Measurements from ENCODE around the gene RBM18.
A peak's percentile ranks its signal among the peaks of the same experiment; 100 is the strongest.

The RBM18 gene, protein sequence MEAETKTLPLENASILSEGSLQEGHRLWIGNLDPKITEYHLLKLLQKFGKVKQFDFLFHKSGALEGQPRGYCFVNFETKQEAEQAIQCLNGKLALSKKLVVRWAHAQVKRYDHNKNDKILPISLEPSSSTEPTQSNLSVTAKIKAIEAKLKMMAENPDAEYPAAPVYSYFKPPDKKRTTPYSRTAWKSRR

DNA sequence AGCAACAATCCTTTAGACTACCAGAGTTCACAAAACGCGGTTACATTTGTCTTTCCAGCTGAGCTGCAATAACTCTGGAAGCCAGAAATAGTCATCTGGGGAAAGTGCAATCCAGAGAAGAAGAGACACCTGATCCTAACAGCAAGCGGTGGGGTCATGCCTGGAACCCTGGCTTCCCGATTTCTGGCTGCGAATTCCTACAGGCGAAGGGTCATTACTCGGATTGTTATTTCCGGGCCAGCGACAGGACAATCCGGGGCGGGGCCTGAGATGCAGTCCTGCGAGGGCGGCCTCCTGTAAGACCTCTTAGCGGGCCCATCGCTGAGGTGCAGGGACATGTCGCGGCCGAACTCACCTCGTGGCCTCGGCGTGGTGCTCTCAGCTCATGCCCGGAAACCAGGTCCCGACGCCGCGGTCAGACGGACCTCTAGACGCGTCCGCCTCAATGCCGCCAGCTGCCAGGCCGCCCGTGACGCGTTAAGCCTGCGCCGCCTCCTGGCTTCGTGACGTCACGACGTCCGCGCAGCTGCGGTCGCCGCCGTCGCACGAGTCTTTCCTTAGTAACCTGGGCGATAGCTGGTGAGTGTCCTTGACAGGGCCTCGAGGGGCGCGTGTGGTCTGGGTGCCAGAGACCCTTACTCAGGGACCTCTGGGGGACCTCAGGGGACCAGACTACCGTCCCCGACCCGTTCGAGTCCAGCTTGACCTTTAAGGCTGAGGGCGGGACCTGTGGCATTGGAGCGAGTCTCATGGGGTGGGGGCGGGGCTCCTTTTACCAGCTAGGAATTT, at the start of gene RBM18, which contains the start of gene MRRF:
Gene RBM18 (minus strand): TSS at position 481 of the 789 bp plus-strand sequence. CDS start 3,348 bp downstream, outside the sequence.
Gene MRRF (plus strand): TSS at position 523 of the 789 bp plus-strand sequence. CDS start 6,010 bp downstream, outside the sequence.
- Histone ChIP-seq H3K36me3 (ENCODE audit: control insufficient read depth, insufficient read depth, low read length) (peaks cover 17% of the 10 kb centered on the region), H3K9me3 (ENCODE audit: control insufficient read depth, insufficient read depth, low read length) (no peaks in the 10 kb centered on the region), H3K27ac (ENCODE audit: low read depth, low read length) (peak within 1 kb of the TSS; percentile 98), H3K4me3 (ENCODE audit: low read depth, low read length) (peak within 1 kb of the TSS; percentile 88), H3K27me3 (ENCODE audit: control insufficient read depth, insufficient read depth, low read length) (no peaks in the 10 kb centered on the region), H3K4me1 (ENCODE audit: control insufficient read depth, insufficient read depth, low read length) (0 out of 2 replicates have a peak, but pooled peaks cover 3% of the 10 kb centered on the region), H3K9ac (ENCODE audit: low read depth, low read length) (peak within 1 kb of the TSS; percentile 90)

GRCh38 chr9:122314165-122314564, 49.5 kb upstream of the RBM18 start:
- no peak overlapping the region for H3K9ac ChIP-seq (ENCODE audit: low read depth, low read length)
- H3K27ac ChIP-seq (ENCODE audit: low read depth, low read length), result no peak overlapping the region
- H3K4me1 ChIP-seq (ENCODE audit: control insufficient read depth, insufficient read depth, low read length), result no peaks in the 10 kb centered on the region
- peaks cover 54% of the 10 kb centered on the region for H3K36me3 ChIP-seq (ENCODE audit: control insufficient read depth, insufficient read depth, low read length)
- no peak overlapping the region for H3K4me3 ChIP-seq (ENCODE audit: low read depth, low read length)
- H3K9me3 ChIP-seq (ENCODE audit: control insufficient read depth, insufficient read depth, low read length), result no peaks in the 10 kb centered on the region
- no peaks in the 10 kb centered on the region for H3K27me3 ChIP-seq (ENCODE audit: control insufficient read depth, insufficient read depth, low read length)

- H3K4me1 ChIP-seq (ENCODE audit: control insufficient read depth, insufficient read depth, low read length), result no peaks in the 10 kb centered on the region
- H3K9ac ChIP-seq (ENCODE audit: low read depth, low read length), result no peak overlapping the region
- peaks cover 51% of the 10 kb centered on the region for H3K36me3 ChIP-seq (ENCODE audit: control insufficient read depth, insufficient read depth, low read length)
- no peak overlapping the region for H3K4me3 ChIP-seq (ENCODE audit: low read depth, low read length)
- H3K9me3 ChIP-seq (ENCODE audit: control insufficient read depth, insufficient read depth, low read length), result no peaks in the 10 kb centered on the region
- no peak overlapping the region for H3K27ac ChIP-seq (ENCODE audit: low read depth, low read length)
- no peaks in the 10 kb centered on the region for H3K27me3 ChIP-seq (ENCODE audit: control insufficient read depth, insufficient read depth, low read length)
Measured at GRCh38 chr9:122309861-122310260, 45.2 kb upstream of the RBM18 start.

DNA sequence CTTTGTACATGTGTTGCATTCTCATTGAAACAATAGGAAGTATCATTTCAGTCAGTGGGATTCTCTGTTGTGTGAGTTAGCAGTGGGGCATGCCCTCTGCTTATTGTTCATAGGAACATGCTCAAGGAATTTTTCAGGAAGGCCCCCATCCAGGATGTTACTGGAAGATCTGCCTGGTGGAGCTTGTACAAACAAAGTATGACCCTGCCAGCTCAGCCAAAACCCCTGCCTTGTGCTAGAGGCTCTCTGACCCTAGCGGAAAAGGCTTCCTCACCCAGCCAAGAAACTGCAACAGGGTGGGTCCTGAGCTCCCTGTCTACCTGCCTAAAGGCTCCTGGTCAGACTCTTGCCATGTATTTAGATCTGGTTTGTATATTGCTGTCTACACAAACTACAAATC, 43.3 kb upstream of the RBM18 start:
- Histone ChIP-seq H3K4me3 (ENCODE audit: low read depth, low read length) (no peak overlapping the region), H3K9me3 (ENCODE audit: control insufficient read depth, insufficient read depth, low read length) (no peaks in the 10 kb centered on the region), H3K9ac (ENCODE audit: low read depth, low read length) (no peak overlapping the region), H3K4me1 (ENCODE audit: control insufficient read depth, insufficient read depth, low read length) (no peaks in the 10 kb centered on the region), H3K27me3 (ENCODE audit: control insufficient read depth, insufficient read depth, low read length) (no peaks in the 10 kb centered on the region), H3K27ac (ENCODE audit: low read depth, low read length) (no peak overlapping the region), H3K36me3 (ENCODE audit: control insufficient read depth, insufficient read depth, low read length) (peaks cover 37% of the 10 kb centered on the region)

GRCh38 chr9:122307061-122307460, 42.4 kb upstream of the RBM18 start:
- no peak overlapping the region for H3K9ac ChIP-seq (ENCODE audit: low read depth, low read length)
- H3K36me3 ChIP-seq (ENCODE audit: control insufficient read depth, insufficient read depth, low read length), result peaks cover 35% of the 10 kb centered on the region
- H3K9me3 ChIP-seq (ENCODE audit: control insufficient read depth, insufficient read depth, low read length), result no peaks in the 10 kb centered on the region
- H3K4me3 ChIP-seq (ENCODE audit: low read depth, low read length), result no peak overlapping the region
- H3K27ac ChIP-seq (ENCODE audit: low read depth, low read length), result no peak overlapping the region
- H3K4me1 ChIP-seq (ENCODE audit: control insufficient read depth, insufficient read depth, low read length), result peaks cover 5% of the 10 kb centered on the region
- no peaks in the 10 kb centered on the region for H3K27me3 ChIP-seq (ENCODE audit: control insufficient read depth, insufficient read depth, low read length)

DNA sequence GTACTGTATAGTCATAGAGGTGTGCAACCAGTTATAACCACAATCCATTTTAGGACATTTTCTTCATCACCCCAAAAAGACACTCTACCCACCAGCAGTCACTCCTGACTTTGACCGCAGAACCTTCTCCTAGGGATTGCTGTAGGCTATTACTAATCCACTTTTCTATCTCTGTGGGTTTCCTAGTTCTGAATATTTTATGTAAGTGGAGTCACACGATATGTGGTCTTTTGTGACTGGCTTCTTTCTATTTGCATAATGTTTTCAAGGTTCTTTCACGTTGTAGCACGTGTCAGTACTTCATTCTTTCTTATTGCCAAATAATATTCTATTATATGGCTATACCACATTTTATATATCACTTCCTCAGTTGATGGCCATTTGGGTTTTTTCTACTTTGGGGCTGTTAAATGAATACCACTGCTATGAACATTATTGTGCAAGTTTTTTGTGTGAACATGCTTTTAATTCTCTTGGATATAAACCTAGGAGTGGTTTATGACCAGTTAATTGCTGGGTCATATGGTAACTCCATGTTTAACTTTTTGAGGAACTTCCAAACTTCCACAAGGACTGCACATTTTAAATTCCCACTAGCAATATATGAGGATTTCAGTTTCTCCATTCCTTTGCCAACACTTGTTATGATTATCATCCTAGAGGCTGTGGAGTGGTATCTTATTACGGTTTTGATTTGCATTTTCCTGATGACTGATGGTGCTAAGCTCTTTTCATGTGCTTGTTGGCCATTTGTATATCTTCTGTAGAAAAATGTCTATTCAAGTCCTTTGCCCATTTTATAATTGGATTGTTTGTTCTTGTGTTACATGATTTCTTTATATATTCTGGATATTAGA, 37.8 kb upstream of the RBM18 start:
- H3K27ac ChIP-seq (ENCODE audit: low read depth, low read length), result no peak overlapping the region
- H3K4me1 ChIP-seq (ENCODE audit: control insufficient read depth, insufficient read depth, low read length), result peaks cover 8% of the 10 kb centered on the region
- peaks cover 36% of the 10 kb centered on the region for H3K36me3 ChIP-seq (ENCODE audit: control insufficient read depth, insufficient read depth, low read length)
- no peak overlapping the region for H3K9ac ChIP-seq (ENCODE audit: low read depth, low read length)
- no peaks in the 10 kb centered on the region for H3K9me3 ChIP-seq (ENCODE audit: control insufficient read depth, insufficient read depth, low read length)
- H3K27me3 ChIP-seq (ENCODE audit: control insufficient read depth, insufficient read depth, low read length), result no peaks in the 10 kb centered on the region
- H3K4me3 ChIP-seq (ENCODE audit: low read depth, low read length), result no peak overlapping the region

GRCh38 chr9:122297512-122297911, 32.9 kb upstream of the RBM18 start:
- Histone ChIP-seq H3K9me3 (ENCODE audit: control insufficient read depth, insufficient read depth, low read length) (no peaks in the 10 kb centered on the region), H3K9ac (ENCODE audit: low read depth, low read length) (no peak overlapping the region), H3K36me3 (ENCODE audit: control insufficient read depth, insufficient read depth, low read length) (peaks cover 44% of the 10 kb centered on the region), H3K4me1 (ENCODE audit: control insufficient read depth, insufficient read depth, low read length) (peaks cover 9% of the 10 kb centered on the region), H3K27me3 (ENCODE audit: control insufficient read depth, insufficient read depth, low read length) (no peaks in the 10 kb centered on the region), H3K27ac (ENCODE audit: low read depth, low read length) (no peak overlapping the region), H3K4me3 (ENCODE audit: low read depth, low read length) (no peak overlapping the region)

- H3K9ac ChIP-seq (ENCODE audit: low read depth, low read length), result no peak overlapping the region
- peaks cover 3% of the 10 kb centered on the region; the same call in 1 of the 2 replicates for H3K4me1 ChIP-seq (ENCODE audit: control insufficient read depth, insufficient read depth, low read length)
- H3K27me3 ChIP-seq (ENCODE audit: control insufficient read depth, insufficient read depth, low read length), result no peaks in the 10 kb centered on the region
- H3K4me3 ChIP-seq (ENCODE audit: low read depth, low read length), result no peak overlapping the region
- no peak overlapping the region for H3K27ac ChIP-seq (ENCODE audit: low read depth, low read length)
- peaks cover 59% of the 10 kb centered on the region for H3K36me3 ChIP-seq (ENCODE audit: control insufficient read depth, insufficient read depth, low read length)
- no peaks in the 10 kb centered on the region for H3K9me3 ChIP-seq (ENCODE audit: control insufficient read depth, insufficient read depth, low read length)
Measured at GRCh38 chr9:122294531-122294930, 29.9 kb upstream of the RBM18 start.

DNA sequence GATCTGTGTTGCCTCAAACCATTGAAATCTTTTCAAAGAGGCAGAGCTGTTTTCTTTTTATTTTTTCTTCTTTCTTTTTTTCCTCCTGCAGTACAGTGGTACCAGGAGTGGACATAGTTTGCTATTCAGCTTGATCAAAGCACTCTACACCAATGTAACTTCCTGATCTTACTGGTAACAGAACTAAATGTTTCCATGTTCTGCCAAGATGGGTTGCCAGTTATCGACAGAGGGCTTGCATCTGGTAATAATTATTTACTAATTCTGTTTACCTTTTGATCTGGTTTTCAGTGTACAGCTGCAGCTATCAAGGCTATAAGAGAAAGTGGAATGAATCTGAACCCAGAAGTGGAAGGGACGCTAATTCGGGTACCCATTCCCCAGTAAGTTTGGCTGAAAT, 26.8 kb upstream of the RBM18 start:
- Histone ChIP-seq H3K4me3 (ENCODE audit: low read depth, low read length) (no peak overlapping the region), H3K27ac (ENCODE audit: low read depth, low read length) (no peak overlapping the region), H3K27me3 (ENCODE audit: control insufficient read depth, insufficient read depth, low read length) (no peaks in the 10 kb centered on the region), H3K36me3 (ENCODE audit: control insufficient read depth, insufficient read depth, low read length) (peaks cover 65% of the 10 kb centered on the region), H3K9ac (ENCODE audit: low read depth, low read length) (no peak overlapping the region), H3K4me1 (ENCODE audit: control insufficient read depth, insufficient read depth, low read length) (peaks cover 3% of the 10 kb centered on the region; the same call in 1 of the 2 replicates), H3K9me3 (ENCODE audit: control insufficient read depth, insufficient read depth, low read length) (no peaks in the 10 kb centered on the region)

- Histone ChIP-seq H3K9me3 (ENCODE audit: control insufficient read depth, insufficient read depth, low read length) (no peaks in the 10 kb centered on the region), H3K4me1 (ENCODE audit: control insufficient read depth, insufficient read depth, low read length) (peaks cover 4% of the 10 kb centered on the region; the same call in 1 of the 2 replicates), H3K4me3 (ENCODE audit: low read depth, low read length) (no peak overlapping the region), H3K9ac (ENCODE audit: low read depth, low read length) (no peak overlapping the region), H3K27ac (ENCODE audit: low read depth, low read length) (no peak overlapping the region), H3K36me3 (ENCODE audit: control insufficient read depth, insufficient read depth, low read length) (peaks cover 58% of the 10 kb centered on the region), H3K27me3 (ENCODE audit: control insufficient read depth, insufficient read depth, low read length) (no peaks in the 10 kb centered on the region)
Measured at GRCh38 chr9:122287214-122287720, 22.6 kb upstream of the RBM18 start.
